ENCODE measurements around the gene OMA1.

- TF ChIP-seq EP300 (IDR thresholded peaks at IDR 0.05) (no peak), CTCF (IDR thresholded peaks at IDR 0.05) (no peak), POLR2A (IDR thresholded peaks at IDR 0.05) (no peak)
Measured at GRCh38 chr1:58583496-58583895, 37.0 kb upstream of the OMA1 start.
